Measurements from ENCODE around the gene BANF2. TPM values are rescaled to one million over a fixed set of nuclear protein-coding genes. Genes with fewer than 3 reads are reported as not detected.

The BANF2 gene
- total RNA-seq, 1 donor from 2014 or later, result not detected

GRCh38 chr20:17722493-17723300 lies 22.9 kb downstream of the BANF2 start:
- TF ChIP-seq, protein P1, sequence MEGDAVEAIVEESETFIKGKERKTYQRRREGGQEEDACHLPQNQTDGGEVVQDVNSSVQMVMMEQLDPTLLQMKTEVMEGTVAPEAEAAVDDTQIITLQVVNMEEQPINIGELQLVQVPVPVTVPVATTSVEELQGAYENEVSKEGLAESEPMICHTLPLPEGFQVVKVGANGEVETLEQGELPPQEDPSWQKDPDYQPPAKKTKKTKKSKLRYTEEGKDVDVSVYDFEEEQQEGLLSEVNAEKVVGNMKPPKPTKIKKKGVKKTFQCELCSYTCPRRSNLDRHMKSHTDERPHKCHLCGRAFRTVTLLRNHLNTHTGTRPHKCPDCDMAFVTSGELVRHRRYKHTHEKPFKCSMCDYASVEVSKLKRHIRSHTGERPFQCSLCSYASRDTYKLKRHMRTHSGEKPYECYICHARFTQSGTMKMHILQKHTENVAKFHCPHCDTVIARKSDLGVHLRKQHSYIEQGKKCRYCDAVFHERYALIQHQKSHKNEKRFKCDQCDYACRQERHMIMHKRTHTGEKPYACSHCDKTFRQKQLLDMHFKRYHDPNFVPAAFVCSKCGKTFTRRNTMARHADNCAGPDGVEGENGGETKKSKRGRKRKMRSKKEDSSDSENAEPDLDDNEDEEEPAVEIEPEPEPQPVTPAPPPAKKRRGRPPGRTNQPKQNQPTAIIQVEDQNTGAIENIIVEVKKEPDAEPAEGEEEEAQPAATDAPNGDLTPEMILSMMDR (IDR thresholded peaks at IDR 0.05; ENCODE audit: unreplicated experiment), result no peak
- no peaks in the 10 kb centered on the region for H3K9me3 Mint-ChIP-seq
- H3K27ac Mint-ChIP-seq, result no peak overlapping the region

DNA sequence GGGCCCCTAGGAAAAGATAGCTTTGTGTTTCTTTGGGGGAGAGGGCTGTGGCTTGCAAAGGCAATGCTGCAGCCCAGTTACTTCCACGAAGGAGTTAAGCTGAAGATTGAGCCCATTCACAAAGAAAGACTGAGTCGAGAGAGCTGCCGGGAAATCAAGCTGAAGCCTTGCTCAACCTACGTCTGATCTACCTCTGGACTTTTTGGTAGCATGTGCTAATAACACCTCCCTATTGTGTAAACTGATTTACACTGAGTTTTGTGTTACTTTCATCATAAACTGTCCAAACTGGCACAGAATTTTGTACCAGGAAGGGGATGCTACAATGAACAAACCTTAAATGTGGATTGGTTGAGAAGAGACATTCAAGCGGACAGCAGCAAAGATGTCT lies 23.5 kb downstream of the BANF2 start:
- no peak overlapping the region for H3K27ac Mint-ChIP-seq

More at GRCh38 chr20:17722493-17723300, 22.9 kb downstream of the BANF2 start:
- Mint-ChIP-seq H3K36me3 (no peaks in the 10 kb centered on the region), H3K4me3 (no peak overlapping the region), H3K4me1 (peaks cover 9% of the 10 kb centered on the region), H3K27me3 (ENCODE audit: low read depth) (no peaks in the 10 kb centered on the region)
- DNase-seq (ENCODE audit: low spot score in 2 of 2, unreplicated experiment in 2 of 2), result no peak

DNA sequence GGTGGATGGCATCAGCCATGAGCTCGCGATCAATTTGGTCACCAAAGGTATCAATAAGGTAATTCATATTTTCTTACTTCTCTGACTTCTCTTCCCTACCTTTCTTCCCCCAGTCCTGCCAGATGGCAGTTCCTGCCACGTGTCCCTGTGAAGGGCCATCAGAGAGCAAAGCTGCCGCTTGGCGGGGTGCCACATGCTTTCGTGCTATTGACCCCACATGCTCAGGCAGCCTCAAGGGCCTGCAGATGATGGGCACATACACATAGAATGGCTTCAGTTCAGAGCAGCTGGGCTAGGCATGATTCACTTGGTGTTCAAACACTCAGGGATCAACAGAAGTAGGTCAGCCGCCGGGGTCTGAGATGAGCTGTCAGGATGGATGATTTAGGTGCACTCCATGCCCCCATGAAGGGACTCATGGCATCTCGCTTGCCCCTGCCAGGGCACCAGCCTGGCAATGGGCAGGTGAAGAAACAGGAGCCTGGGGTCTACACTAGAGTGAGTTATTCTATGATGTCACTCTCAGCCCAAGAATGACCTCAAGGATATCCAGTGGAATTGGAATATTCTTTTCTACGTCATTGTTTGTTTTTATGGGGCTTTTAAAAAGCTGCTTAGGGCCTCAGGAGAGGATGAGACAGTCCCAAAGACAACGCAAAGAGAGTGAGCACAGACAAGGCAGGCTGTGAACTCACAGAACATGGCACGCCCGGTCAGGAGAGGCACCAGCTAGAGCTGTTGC lies 25.5 kb downstream of the BANF2 start:
- no peaks in the 10 kb centered on the region for H3K36me3 Mint-ChIP-seq
- H3K9me3 Mint-ChIP-seq, result no peaks in the 10 kb centered on the region
- DNase-seq (ENCODE audit: low spot score in 2 of 2, unreplicated experiment in 2 of 2), result no peak
- no peak overlapping the region for H3K4me3 Mint-ChIP-seq
- peaks cover 6% of the 10 kb centered on the region for H3K4me1 Mint-ChIP-seq
- no peaks in the 10 kb centered on the region for H3K27me3 Mint-ChIP-seq (ENCODE audit: low read depth)
- no peak overlapping the region for H3K27ac Mint-ChIP-seq
- TF ChIP-seq, protein P1 (IDR thresholded peaks at IDR 0.05; ENCODE audit: unreplicated experiment), result no peak

More for the DNA sequence above, 23.5 kb downstream of the BANF2 start:
- no peak for DNase-seq (ENCODE audit: low spot score in 2 of 2, unreplicated experiment in 2 of 2)
- Mint-ChIP-seq H3K9me3 (no peaks in the 10 kb centered on the region), H3K36me3 (no peaks in the 10 kb centered on the region), H3K27me3 (ENCODE audit: low read depth) (no peaks in the 10 kb centered on the region), H3K4me3 (no peak overlapping the region), H3K4me1 (peaks cover 9% of the 10 kb centered on the region)
- TF ChIP-seq, protein P1 (IDR thresholded peaks at IDR 0.05; ENCODE audit: unreplicated experiment), result no peak

DNA sequence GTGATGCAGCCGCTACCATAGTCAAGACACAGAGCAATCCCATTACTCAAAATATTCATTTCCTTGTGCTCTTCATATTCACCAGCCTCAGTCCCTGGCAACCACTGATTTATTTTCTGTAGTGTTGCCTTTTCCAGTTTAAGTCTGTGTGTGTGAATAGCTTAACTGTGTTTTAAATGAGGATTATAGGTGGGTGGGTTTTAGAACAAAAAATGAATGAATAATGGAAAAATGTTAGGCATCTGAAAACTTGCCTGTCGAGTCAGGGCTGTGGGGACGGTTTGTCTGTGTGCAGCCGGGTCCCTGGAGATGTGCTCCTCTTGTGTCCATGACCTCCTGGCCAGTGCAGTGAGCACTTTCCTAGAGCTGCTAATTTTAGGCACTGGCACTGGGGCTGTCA lies 27.1 kb downstream of the BANF2 start:
- no peaks in the 10 kb centered on the region for H3K27me3 Mint-ChIP-seq (ENCODE audit: low read depth)
- DNase-seq (ENCODE audit: low spot score in 2 of 2, unreplicated experiment in 2 of 2), result no peak
- H3K36me3 Mint-ChIP-seq, result no peaks in the 10 kb centered on the region
- H3K4me1 Mint-ChIP-seq, result peaks cover 6% of the 10 kb centered on the region
- no peak overlapping the region for H3K4me3 Mint-ChIP-seq
- H3K9me3 Mint-ChIP-seq, result no peaks in the 10 kb centered on the region
- TF ChIP-seq, protein P1 (IDR thresholded peaks at IDR 0.05; ENCODE audit: unreplicated experiment), result no peak
- no peak overlapping the region for H3K27ac Mint-ChIP-seq

DNA sequence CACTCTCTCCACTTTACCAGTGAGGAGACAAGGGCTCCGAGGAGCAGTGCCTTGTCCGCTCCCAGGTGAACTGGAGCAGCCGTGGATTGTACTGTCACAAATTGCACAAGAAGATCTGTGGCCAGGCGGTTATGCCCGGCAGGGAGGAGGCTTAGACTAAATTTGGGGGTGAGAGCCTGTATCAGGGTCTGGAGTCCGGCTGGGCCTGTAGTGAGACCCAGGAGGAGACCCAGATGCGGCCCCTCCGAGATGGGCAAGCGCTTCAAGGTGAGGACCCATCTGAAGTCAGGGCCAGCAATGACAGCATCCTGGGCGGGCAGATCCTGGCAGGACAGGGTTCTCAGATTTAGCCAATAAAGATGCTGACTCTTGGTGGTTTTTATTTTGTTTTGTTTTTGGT lies 27.6 kb downstream of the BANF2 start:
- Mint-ChIP-seq H3K27ac (no peak overlapping the region), H3K27me3 (ENCODE audit: low read depth) (no peaks in the 10 kb centered on the region), H3K36me3 (no peaks in the 10 kb centered on the region), H3K4me1 (peaks cover 6% of the 10 kb centered on the region), H3K4me3 (no peak overlapping the region), H3K9me3 (no peaks in the 10 kb centered on the region)
- no peak for DNase-seq (ENCODE audit: low spot score in 2 of 2, unreplicated experiment in 2 of 2)
- TF ChIP-seq, protein P1 (IDR thresholded peaks at IDR 0.05; ENCODE audit: unreplicated experiment), result no peak

Data from mesothelial cell of epicardium (in vitro differentiated cells).